SK-N-SH (cell line): ENCODE measurements around the gene GABRD. TPM values are rescaled to one million over a fixed set of nuclear protein-coding genes. Genes with fewer than 3 reads are reported as not detected.

Experiments used
- CTCF ChIA-PET: fragments of 300-600, 350-600 bp; formaldehyde crosslinking; extraction: SDS; loops from one replicate; lab custom pipeline; 2021; lab: Yijun Ruan, JAX
- POLR2A ChIA-PET: fragments of 350-600 bp; sonication (Branson Sonifier 250); formaldehyde crosslinking; extraction: SDS; loops from one replicate; lab custom pipeline; 2020; ENCODE audit warnings: antibody characterized with exemption, inconsistent platforms; lab: Yijun Ruan, JAX
- DNase-seq: peaks from one replicate; pipeline ENCODE4 v3.0.0; 2012
- H2AFZ ChIP-seq: fragments of 200-600 bp; sonication (generic); 2 replicates; pipeline ENCODE4 v1.8.1; 2016; ENCODE audit warnings: antibody characterized with exemption, mild to moderate bottlenecking, low read depth
- H3F3A ChIP-seq: fragments of 200-600 bp; sonication (generic); replicated peaks from 2 replicates; pipeline ENCODE3; 2016; ENCODE audit warnings: antibody characterized with exemption, mild to moderate bottlenecking; ENCODE audit not compliant: insufficient read depth
- H3K27ac ChIP-seq, 2 experiments: fragments of 200-500 bp in 1 of 2; fragments of 200-600 bp in 1 of 2; sonication (Bioruptor generic) in 1 of 2; sonication (generic), shearing (Covaris generic) in 1 of 2; 2 replicates each; pipeline versions ENCODE4 v1.5.1 to v1.6.1; 2014 to 2016; ENCODE audit warnings: low read depth in 2 of 2, inconsistent platforms in 1 of 2, low read length in 1 of 2, mild to moderate bottlenecking in 1 of 2, mixed read lengths in 1 of 2
- H3K27me3 ChIP-seq: fragments of 200-600 bp; sonication (generic), shearing (Covaris generic); 2 replicates; pipeline ENCODE4 v1.6.1; 2016; ENCODE audit warnings: mixed run types; ENCODE audit not compliant: insufficient read depth
- H3K36me3 ChIP-seq, 2 experiments: fragments of 200-500 bp in 1 of 2; fragments of 200-600 bp in 1 of 2; sonication (Bioruptor generic) in 1 of 2; sonication (generic) in 1 of 2; replicated peaks in 1 of 2; 2 replicates each; pipeline versions ENCODE3 to v1.5.1; 2014 to 2016; ENCODE audit warnings: low read length in 1 of 2, mild to moderate bottlenecking in 1 of 2; ENCODE audit not compliant: insufficient read depth in 2 of 2, control insufficient read depth in 1 of 2
- H3K4me1 ChIP-seq, 2 experiments: fragments of 200-500 bp in 1 of 2; fragments of 200-600 bp in 1 of 2; sonication (Bioruptor generic) in 1 of 2; sonication (generic), shearing (Covaris generic) in 1 of 2; 2 replicates each; pipeline versions ENCODE4 v1.5.1 to v1.6.1; 2014 to 2016; ENCODE audit warnings: low read depth in 1 of 2, low read length in 1 of 2, mixed run types in 1 of 2; ENCODE audit not compliant: insufficient read depth in 2 of 2, control insufficient read depth in 1 of 2
- H3K4me2 ChIP-seq: fragments of 200-600 bp; sonication (generic), shearing (Covaris generic); 2 replicates; pipeline ENCODE4 v1.6.1; 2017; ENCODE audit warnings: mixed run types
- H3K4me3 ChIP-seq, 2 experiments: fragments of 200-500 bp in 1 of 2; fragments of 200-600 bp in 1 of 2; sonication (Bioruptor generic) in 1 of 2; sonication (generic), shearing (Covaris generic) in 1 of 2; 2 replicates each; pipeline versions ENCODE4 v1.5.1 to v1.8.1; 2014 to 2016; ENCODE audit warnings: low read depth in 2 of 2, inconsistent platforms in 1 of 2, low read length in 1 of 2, mild to moderate bottlenecking in 1 of 2, mixed read lengths in 1 of 2, moderate library complexity in 1 of 2
- H3K79me2 ChIP-seq: fragments of 200-600 bp; sonication (generic); 2 replicates; pipeline ENCODE4 v1.8.1; 2017; ENCODE audit warnings: mild to moderate bottlenecking; ENCODE audit not compliant: insufficient read depth
- H3K9ac ChIP-seq: fragments of 200-600 bp; sonication (generic); 2 replicates; pipeline ENCODE4 v1.6.1; 2017; ENCODE audit warnings: mixed run types
- H3K9me2 ChIP-seq: fragments of 200-600 bp; sonication (generic); 2 replicates; pipeline ENCODE4 v1.6.1; 2017; ENCODE audit warnings: mixed run types
- H3K9me3 ChIP-seq: fragments of 200-600 bp; sonication (generic); 2 replicates; pipeline ENCODE4 v1.6.1; 2017; ENCODE audit warnings: mixed run types, mild to moderate bottlenecking, moderate library complexity
- H4K20me1 ChIP-seq: fragments of 200-600 bp; sonication (generic); 2 replicates; pipeline ENCODE4 v1.6.1; 2017; ENCODE audit warnings: mild to moderate bottlenecking, mixed run types; ENCODE audit not compliant: insufficient read depth
- CHD2 ChIP-seq: fragments of 150-350 bp; IDR thresholded peaks from 2 replicates; pipeline ENCODE4 v1.6.1; 2018; ENCODE audit warnings: low read length; ENCODE audit not compliant: partially characterized antibody
- ELF1 ChIP-seq: IDR thresholded peaks from 2 replicates; pipeline ENCODE4 v1.4.0; 2012
- EP300 ChIP-seq, 2 experiments: IDR thresholded peaks; 2 replicates each; pipeline versions ENCODE4 v1.4.0 to v1.6.1; 2012; ENCODE audit warnings: borderline replicate concordance in 1 of 2, low read depth in 1 of 2, low read length in 1 of 2
- EZH2phosphoT487 ChIP-seq: fragments of 200-600 bp; sonication (generic); IDR thresholded peaks from 2 replicates; pipeline ENCODE4 v1.6.1; 2017; ENCODE audit warnings: low read depth, mixed run types, mild to moderate bottlenecking, antibody characterized with exemption, moderate library complexity, borderline replicate concordance
- FOSL2 ChIP-seq: IDR thresholded peaks from 2 replicates; pipeline ENCODE4 v1.4.0; 2012; ENCODE audit warnings: low read depth, mild to moderate bottlenecking, moderate library complexity, borderline replicate concordance
- MEF2A ChIP-seq: IDR thresholded peaks from 2 replicates; pipeline ENCODE4 v1.4.0; 2012; ENCODE audit warnings: low read depth, borderline replicate concordance
- POLR2AphosphoS5 ChIP-seq: IDR thresholded peaks from 2 replicates; pipeline ENCODE4 v1.6.1; 2012; ENCODE audit warnings: low read depth, low read length
- RAD21 ChIP-seq: IDR thresholded peaks from 2 replicates; pipeline ENCODE4 v1.6.1; 2012; ENCODE audit warnings: mild to moderate bottlenecking, low read length
- RCOR1 ChIP-seq: fragments of 150-350 bp; IDR thresholded peaks from 2 replicates; pipeline ENCODE4 v1.6.1; 2017; ENCODE audit warnings: antibody characterized with exemption, low read length
- RFX5 ChIP-seq: IDR thresholded peaks from 2 replicates; pipeline ENCODE4 v1.6.1; 2012; ENCODE audit warnings: mild to moderate bottlenecking, improper control_type of control experiment, low read length
- RXRA ChIP-seq: IDR thresholded peaks from 2 replicates; pipeline ENCODE4 v1.4.0; 2012; ENCODE audit warnings: low read depth, mild to moderate bottlenecking, borderline replicate concordance
- SMC3 ChIP-seq: IDR thresholded peaks from 2 replicates; pipeline ENCODE4 v1.6.1; 2012; ENCODE audit warnings: low read depth, low read length, improper control_type of control experiment
- TCF12 ChIP-seq: IDR thresholded peaks from 2 replicates; pipeline ENCODE4 v1.4.0; 2012
- TEAD4 ChIP-seq: IDR thresholded peaks from 2 replicates; pipeline ENCODE4 v1.4.0; 2012; ENCODE audit warnings: mild to moderate bottlenecking, borderline replicate concordance; ENCODE audit not compliant: insufficient read depth
- WGBS: methylation state at CpG from one replicate; pipeline ENCODE4 v1.1.6; 2017; ENCODE audit warnings: low lambda C conversion rate; 5-methylcytosine and 5-hydroxymethylcytosine counted together
- polyA plus RNA-seq, 3 experiments: library from polyadenylated mRNA; depleted of rRNA; stranded (reverse); fragments of >200 nt; gene quantifications; 2 replicates each; pipeline ENCODE4 v1.2.3, GENCODE V29; 2012
- TF ChIP-seq, protein P1 (sequence below): IDR thresholded peaks from 2 replicates; pipeline ENCODE4; 2012

Gene GABRD
- polyA plus RNA-seq, 1 of the 3 experiments (the other 2 are of a cell fraction) = 0.07 TPM

DNA sequence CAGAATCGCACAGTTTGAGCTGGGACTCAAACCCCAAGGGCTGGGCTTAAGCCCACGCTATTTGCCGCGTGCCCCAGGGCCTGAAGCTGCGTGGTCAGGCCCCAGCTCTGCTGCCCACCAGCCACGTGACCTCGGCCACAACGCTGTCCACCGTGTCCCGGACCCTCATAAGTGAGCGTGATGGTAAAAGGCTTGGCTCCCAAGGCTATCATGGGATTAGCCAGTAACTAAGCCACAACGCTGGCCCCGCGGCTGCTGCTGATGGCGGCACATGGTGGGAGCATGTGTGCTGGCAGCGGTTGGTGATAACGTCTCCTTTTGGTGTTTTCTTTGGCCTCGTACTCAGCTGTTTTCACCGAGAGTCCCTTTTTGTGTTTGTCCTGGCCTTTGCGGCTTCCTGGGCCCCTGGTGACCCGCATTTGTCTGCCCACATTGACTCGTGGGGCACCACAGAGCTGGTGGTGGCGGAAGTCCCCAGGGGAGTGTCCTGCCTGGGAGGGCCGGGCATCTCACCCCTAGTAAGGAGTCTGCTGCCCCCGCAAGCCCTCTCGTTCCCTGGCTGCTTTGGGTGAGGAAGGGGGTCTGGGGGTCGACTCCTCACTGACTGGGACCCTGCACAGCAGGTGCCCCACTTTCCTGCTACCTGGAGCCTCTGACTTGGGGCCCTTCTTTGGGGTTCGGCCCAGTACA lies 60.4 kb downstream of the GABRD start:
- H2AFZ ChIP-seq = no peak overlapping the region
- no peak for TF ChIP-seq CHD2
- no peak for TF ChIP-seq FOSL2
- no peak for TF ChIP-seq POLR2AphosphoS5
- WGBS = 91% methylated on average over 18 of the region's 28 CpGs

DNA sequence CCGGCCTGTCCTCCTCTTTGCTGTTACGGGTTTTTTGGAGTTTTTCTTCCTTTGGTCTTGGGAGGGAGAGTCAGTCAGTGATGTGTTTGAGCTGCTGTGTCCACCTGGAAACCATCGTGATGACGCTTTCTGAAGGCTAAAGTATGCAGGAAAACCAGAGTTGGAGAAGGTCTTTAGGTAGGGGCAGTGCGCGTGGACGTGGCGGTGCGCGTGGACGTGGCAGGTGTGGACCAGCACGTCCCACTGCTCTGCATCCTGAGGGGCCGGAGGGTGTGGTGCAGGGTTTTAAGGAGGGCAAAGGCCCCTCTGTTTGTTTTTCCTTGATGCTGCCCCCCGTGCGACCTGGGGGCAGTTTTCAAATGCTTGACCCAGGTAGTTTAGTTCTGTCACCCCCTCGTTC lies 61.0 kb downstream of the GABRD start:
- Histone ChIP-seq H3K4me2 (no peak overlapping the region), H3K9ac (no peak overlapping the region), H3K9me2 (no peaks in the 10 kb centered on the region), H3K27ac (no peak overlapping the region), H3K36me3 (no peaks in the 10 kb centered on the region), H3K79me2 (no peaks in the 10 kb centered on the region), H3K9me3 (0 out of 2 replicates have a peak, but pooled peaks cover 8% of the 10 kb centered on the region), H2AFZ (no peak overlapping the region), H3K4me1 (peaks cover 0 to 2% of the 10 kb centered on the region in 2 experiments; a peak in 1 of 4 replicates), H4K20me1 (no peaks in the 10 kb centered on the region), H3K27me3 (no peaks in the 10 kb centered on the region), H3K4me3 (no peak overlapping the region), H3F3A (no peaks in the 10 kb centered on the region)
- POLR2A ChIA-PET = no interaction called here
- 91% methylated on average over 15 of the region's 16 CpGs for WGBS
- no peak for TF ChIP-seq RAD21
- no peak for TF ChIP-seq TEAD4
- TF ChIP-seq MEF2A = no peak
- no peak for TF ChIP-seq TCF12
- no peak for TF ChIP-seq RCOR1
- no peak for TF ChIP-seq EP300 (IDR thresholded peaks at IDR 0.05; ENCODE audit: borderline replicate concordance in 1 of 2, low read depth in 1 of 2, low read length in 1 of 2)
- no peak for TF ChIP-seq SMC3
- TF ChIP-seq, protein P1, sequence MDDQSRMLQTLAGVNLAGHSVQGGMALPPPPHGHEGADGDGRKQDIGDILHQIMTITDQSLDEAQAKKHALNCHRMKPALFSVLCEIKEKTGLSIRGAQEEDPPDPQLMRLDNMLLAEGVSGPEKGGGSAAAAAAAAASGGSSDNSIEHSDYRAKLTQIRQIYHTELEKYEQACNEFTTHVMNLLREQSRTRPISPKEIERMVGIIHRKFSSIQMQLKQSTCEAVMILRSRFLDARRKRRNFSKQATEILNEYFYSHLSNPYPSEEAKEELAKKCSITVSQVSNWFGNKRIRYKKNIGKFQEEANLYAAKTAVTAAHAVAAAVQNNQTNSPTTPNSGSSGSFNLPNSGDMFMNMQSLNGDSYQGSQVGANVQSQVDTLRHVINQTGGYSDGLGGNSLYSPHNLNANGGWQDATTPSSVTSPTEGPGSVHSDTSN = no peak
- no peak for TF ChIP-seq RXRA
- no peak for TF ChIP-seq RFX5
- TF ChIP-seq ELF1 = no peak
- no peak for TF ChIP-seq EZH2phosphoT487
- DNase-seq = no peak
- CTCF ChIA-PET = no interaction called here

More for the DNA sequence above, 60.4 kb downstream of the GABRD start:
- ChIA-PET CTCF (no interaction called here), POLR2A (no interaction called here)
- H3K27ac ChIP-seq = no peak overlapping the region
- no peaks in the 10 kb centered on the region for H4K20me1 ChIP-seq
- no peaks in the 10 kb centered on the region for H3K9me2 ChIP-seq
- no peak for DNase-seq
- no peaks in the 10 kb centered on the region for H3K27me3 ChIP-seq
- no peak overlapping the region for H3K4me3 ChIP-seq
- H3K36me3 ChIP-seq = no peaks in the 10 kb centered on the region
- no peak overlapping the region for H3K9ac ChIP-seq
- H3F3A ChIP-seq = no peaks in the 10 kb centered on the region
- H3K4me2 ChIP-seq = no peak overlapping the region
- peaks cover 0 to 8% of the 10 kb centered on the region in 2 experiments; a peak in 1 of 4 replicates for H3K4me1 ChIP-seq
- 0 out of 2 replicates have a peak, but pooled peaks cover 8% of the 10 kb centered on the region for H3K9me3 ChIP-seq
- H3K79me2 ChIP-seq = 0 out of 2 replicates have a peak, but pooled peaks cover under 1% of the 10 kb centered on the region

Other genes starting within 250 kb of the GABRD start
- 66.2 and 70.4 TPM in 2 replicates for gene NADK, start 240.9 kb upstream of the GABRD start, polyA plus RNA-seq (2012; rRNA removed)
- gene GNB1, start 128.3 kb upstream of the GABRD start, polyA plus RNA-seq (2012; rRNA removed) = 355 and 364 TPM in 2 replicates
- gene CALML6, start 104.1 kb upstream of the GABRD start, polyA plus RNA-seq (2012; rRNA removed) = 0.87 and 1.3 TPM in 2 replicates
- gene TMEM52, start 100.1 kb upstream of the GABRD start, polyA plus RNA-seq (2012; rRNA removed) = 3.8 and 4.8 TPM in 2 replicates
- gene CFAP74, start 15.6 kb upstream of the GABRD start, polyA plus RNA-seq (2012; rRNA removed) = not detected in 2 replicates
- 20.1 and 24.2 TPM in 2 replicates for gene PRKCZ, start 31.1 kb downstream of the GABRD start, polyA plus RNA-seq (2012; rRNA removed)
- 35.6 and 58.3 TPM in 2 replicates for gene FAAP20, start 175.4 kb downstream of the GABRD start, polyA plus RNA-seq (2012; rRNA removed)
- 3.5 and 7.2 TPM in 2 replicates for gene SKI, start 209.0 kb downstream of the GABRD start, polyA plus RNA-seq (2012; rRNA removed)